Eye (tissue), 1 donor: Measurements from ENCODE around the gene SERPINA9.
A peak's percentile ranks its signal among the peaks of the same experiment; 100 is the strongest.
"Not testable (repeated sequence)": the region's sequence is repeated elsewhere in the genome, so short reads cannot be mapped to it uniquely, and the experiment has no call there.

Experiments
- DNase-seq: peaks from one replicate; pipeline ENCODE4 v3.0.0-alpha.2; 2015

Gene SERPINA9

GRCh38 chr14:94485944-94486841, 10.2 kb upstream of the SERPINA9 start:
- peak; percentile 85 for DNase-seq

DNA sequence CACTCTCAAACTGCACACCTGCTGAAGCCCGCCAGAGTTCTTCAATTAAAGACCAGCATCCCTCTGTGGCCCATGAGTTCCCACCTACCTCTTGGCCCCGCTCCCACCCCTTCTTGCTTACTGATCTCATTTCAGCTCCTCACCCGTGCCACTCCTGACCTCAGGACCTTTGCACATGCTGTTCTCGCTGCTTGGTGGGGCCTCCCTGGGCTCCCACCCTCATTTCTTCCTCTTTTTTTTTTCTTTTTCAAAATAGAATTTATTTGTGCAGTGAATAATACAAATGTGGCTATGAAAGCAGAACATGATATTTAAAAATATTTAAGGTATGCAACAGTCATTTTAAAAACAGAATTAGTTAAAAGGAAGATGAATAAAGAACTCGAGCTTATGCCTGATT, 8.5 kb upstream of the SERPINA9 start:
- no peak for DNase-seq

- no peak for DNase-seq
Observed at GRCh38 chr14:94483729-94484275, 7.8 kb upstream of the SERPINA9 start.

GRCh38 chr14:94483071-94483451, 7.1 kb upstream of the SERPINA9 start:
- DNase-seq = no peak

DNA sequence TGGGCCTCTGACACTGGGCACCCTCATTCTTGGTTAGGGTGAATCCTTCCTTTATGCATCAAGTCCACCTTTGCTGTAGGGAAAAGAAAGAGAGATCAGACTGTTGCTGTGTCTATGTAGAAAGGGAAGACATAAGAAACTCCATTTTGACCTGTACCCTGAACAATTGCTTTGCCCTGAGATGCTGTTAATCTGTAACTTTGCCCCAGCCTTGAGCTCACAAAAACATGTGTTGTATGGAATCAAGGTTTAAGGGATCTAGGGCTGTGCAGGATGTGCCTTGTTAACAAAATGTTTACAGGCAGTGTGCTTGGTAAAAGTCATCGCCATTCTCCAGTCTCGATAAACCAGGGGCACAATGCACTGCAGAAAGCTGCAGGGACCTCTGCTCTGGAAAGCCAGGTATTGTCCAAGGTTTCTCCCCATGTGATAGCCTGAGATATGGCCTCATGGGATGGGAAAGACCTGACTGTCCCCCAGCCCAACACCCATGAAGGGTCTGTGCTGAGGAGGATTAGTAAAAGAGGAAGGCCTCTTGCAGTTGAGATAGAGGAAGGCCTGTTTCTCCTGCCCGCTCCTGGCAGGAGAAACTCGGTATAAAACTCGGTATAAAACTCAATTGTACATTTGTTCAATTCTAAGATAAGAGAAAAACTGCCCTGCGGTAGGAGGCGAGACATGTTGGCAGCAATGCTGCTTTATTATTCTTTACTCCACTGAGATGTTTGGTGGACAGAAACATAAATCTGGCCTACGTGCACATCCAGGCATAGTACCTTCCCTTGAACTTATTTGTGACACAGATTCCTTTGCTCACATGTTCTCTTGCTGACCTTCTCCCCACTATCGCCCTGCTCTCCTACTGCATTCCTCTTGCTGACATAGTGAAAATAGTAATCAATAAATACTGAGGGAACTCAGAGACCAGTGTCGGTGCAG, 6.4 kb upstream of the SERPINA9 start:
- DNase-seq = not testable (repeated sequence)

DNA sequence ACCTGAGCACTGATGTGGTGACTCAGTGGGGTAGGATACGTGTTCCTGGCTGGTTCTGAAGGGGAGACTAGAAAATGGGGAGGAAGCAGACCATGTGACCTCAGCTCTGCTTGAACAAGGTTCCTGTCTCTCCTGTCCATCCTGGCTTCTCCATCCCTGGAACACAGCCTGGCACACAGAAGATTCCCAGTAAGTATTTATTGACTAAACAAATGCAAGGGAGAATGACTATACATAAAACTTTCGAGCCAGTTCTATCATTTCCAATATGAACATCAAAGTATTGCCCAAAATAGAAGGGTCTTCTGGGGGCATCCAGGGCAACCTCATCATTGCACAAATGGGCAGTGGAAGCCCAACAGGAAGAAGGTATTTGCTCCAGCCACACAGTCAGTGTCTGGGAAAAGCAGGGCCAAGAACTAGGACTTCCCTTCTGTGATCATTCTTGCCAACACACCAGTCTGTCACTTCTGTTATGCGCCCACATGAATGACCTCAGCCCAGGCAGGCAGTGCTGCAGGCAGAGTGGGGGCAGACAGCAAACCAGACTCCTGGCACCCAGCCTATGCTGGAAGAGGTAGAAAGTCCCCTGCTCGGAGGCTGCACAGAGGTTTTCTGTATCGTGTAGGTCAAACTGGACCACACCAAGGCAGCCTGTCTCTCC, 5.6 kb upstream of the SERPINA9 start:
- no peak for DNase-seq

- no peak for DNase-seq
Observed at GRCh38 chr14:94480809-94481208, 4.8 kb upstream of the SERPINA9 start.

- DNase-seq = no peak
Observed at GRCh38 chr14:94478420-94478819, 2.4 kb upstream of the SERPINA9 start.

DNA sequence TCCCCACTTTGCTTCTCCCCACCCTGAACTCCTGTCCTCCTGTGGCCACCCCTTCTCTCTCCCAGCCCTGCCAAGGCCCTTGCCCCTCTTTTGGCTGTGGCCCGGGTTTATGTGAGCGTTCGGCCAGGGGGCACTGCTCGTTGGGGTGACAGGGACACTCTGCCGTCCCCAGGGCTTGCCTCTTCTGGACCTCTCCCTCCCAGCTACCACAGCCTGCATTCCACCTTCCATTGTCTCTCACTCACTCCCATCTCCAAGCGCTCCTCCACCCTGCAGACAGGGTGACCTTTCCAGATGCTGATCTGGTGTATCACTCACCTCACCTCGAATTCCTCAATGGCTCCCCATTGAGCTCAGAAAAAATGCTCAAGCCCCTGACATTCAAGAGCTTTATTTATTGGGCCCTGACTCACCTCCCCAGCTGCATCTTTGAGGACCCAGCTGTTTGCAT, 1.4 kb downstream of the SERPINA9 start:
- DNase-seq = no peak

- DNase-seq = no peak
Observed at GRCh38 chr14:94473666-94474410, 2.2 kb downstream of the SERPINA9 start.

GRCh38 chr14:94472842-94473241, 3.2 kb downstream of the SERPINA9 start:
- DNase-seq = no peak

GRCh38 chr14:94471045-94471444, 5.0 kb downstream of the SERPINA9 start:
- DNase-seq = no peak

DNA sequence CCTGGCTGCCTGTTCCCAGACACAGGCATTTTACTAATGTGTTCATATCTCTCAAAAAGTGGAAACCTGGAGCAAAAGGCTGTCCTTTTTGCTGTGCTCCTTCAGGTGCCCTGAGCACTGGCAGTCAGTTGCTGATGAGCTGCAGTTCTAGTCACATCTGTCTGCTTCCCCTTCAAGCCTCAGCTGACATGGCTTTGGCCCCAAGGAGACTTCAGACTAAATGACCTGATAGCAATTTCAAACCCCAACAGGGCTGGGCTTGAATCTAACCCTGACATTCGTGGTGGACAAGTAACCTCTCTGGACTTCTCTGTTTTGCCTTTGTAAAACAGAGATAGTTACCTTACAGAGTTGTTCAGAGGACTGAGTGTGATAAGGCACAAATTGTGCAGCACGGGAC, 5.7 kb downstream of the SERPINA9 start:
- DNase-seq = no peak

DNA sequence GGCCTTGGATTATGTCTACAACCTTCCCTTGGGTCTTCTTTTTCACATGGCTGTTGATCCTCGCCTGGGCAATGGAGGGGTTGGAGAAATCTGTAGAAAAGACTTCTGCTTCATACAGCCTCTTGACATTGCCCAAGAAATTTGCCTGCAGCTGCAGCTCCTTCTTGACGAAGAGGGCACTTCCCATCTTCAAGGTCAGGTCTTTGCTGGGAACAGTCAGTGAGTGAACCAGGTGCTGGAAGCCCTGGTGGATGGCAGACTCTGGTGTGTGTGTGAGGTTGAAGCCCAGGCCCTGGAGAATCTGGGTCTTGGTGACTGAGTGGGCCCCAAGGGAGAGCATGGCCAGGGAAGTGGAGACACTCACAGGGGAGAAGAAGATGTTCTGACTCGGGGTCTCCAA, 6.7 kb downstream of the SERPINA9 start:
- no peak for DNase-seq

DNA sequence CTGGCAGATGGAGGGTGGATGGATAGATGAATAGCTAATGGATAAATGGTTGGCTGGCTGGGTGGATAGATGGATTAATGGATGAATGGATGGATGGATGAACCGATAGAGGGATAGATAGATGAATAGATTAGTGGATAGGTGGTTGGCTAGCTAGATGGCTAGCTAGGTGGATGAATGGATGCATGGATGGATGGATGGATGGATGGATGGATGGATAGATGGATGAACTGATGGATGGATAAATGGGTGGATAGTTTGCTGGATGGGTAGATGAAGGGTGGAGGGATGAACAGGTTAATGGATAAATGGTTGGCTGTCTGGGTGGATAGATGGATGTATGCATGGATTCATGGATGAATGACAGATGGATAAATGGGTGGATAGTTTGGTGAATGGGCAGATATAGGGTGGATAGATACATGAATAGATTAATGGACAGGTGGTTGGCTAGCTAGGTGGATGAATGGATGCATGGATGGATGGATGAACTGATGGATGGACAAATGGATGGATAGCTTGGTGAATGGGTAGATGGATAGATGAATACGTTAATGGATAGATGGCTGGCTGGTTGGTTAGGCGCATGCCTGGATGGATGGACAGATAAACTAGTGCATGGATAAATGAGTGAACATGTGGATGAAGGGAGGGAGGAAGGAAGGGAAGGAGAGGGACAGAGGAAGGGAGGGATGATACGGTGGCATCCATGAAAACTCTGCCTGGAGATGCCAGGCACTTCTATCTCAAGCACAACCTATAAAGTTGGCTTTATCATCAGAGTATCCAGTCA, 8.1 kb downstream of the SERPINA9 start:
- no peak for DNase-seq

GRCh38 chr14:94466706-94467370, 9.2 kb downstream of the SERPINA9 start:
- DNase-seq = no peak

DNA sequence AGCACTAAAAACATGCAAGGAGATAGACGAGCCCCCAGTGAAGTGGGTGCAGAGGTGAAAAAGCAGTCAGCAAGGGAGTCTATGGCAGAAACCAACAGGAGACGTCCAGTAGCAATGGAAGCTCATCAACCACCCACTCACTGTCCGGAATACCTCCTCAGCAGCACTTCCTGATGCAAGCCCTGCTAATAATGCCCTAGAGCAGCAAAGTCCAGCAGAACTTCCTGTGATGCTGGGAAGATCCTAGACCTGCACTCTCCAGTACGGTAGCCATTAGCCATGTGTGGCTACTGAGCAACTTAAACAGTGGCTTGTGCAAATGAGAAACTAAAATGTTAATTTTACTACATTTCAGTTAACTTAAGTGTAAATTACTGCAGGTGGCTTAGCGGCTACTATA, 11.0 kb downstream of the SERPINA9 start:
- DNase-seq = no peak

DNA sequence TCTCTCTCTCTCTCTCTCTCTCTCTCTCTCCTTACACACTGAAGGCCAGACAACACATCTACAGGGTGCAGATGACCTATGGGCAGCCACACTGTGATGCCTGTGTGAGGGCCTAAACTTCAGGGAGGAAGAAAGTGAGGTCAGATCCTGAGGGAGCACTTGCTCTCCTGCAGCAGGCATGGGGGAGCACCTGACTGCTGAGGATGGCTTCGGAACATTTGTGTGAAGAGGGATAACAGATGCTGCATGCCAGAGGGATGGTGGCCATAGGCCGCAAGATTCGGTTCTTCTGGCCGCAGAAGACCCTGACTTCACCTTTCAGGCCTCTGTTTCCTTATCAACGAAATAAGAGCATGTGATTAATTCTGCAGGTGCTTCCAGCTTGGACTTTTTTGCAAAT, 11.7 kb downstream of the SERPINA9 start:
- no peak for DNase-seq

DNA sequence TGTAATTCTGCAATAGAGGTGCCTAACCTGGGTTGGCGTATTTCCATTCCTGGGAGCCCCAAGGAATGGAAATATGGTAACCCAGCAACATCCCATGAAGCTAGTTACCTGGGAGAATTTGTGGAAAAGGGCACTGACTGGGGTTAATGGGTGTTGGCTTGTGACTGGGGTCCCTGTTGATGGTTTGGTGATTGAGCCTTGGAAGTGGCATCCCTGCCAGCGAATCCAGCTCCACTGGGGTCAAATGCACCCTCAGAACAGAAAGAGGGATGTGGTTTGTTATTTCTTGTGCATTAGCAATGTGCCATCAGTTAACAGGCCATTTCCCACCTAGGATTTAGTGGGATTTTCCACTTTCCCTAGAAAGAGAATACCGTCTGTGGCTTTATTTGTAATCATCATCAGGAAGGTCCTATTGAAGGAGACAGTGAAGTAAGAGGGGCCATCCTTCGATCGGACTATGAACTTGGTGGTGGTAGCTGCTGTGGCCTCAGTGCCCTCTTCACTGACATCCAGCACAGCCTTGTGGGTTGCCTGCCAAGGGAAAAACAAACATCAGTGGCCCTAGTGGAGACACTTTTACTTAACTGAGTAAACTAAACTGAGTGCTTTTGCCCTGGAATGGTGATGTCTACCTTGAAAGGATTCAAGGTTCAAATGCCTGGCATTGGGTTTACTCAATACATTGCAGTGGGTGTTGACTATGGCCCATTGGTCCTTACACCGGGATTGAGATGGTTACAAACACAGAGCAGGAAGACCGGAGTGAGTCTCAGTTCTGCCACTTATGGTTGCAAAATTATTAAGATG, 13.0 kb downstream of the SERPINA9 start:
- no peak for DNase-seq

DNA sequence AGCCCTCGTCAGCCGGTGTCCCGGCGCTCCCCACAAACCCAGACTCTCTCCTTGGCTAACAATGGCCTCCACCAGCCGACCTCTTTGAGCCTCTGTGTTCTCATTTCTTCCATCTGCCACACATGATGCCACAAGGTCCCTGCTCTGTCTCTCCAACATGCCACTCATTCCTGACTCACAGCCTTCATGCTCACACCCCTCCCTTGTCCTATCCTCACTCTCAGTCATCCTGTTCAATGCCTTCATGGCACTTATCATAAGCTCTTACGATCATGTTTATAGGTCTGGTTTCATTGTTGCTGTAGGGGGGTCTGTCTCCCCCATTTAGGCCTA, 13.8 kb downstream of the SERPINA9 start:
- DNase-seq = no peak
